ENCODE data around the gene BEND3. TPM values are rescaled to one million over a fixed set of nuclear protein-coding genes. Genes with fewer than 3 reads are reported as not detected.
"Not testable (repeated sequence)": the region's sequence is repeated elsewhere in the genome, so short reads cannot be mapped to it uniquely, and the experiment has no call there.

The BEND3 gene
- total RNA-seq, 1 donor from 2014 or later = 4.2 TPM

GRCh38 chr6:107026965-107027364 is 88.3 kb downstream of the BEND3 start:
- no peaks in the 10 kb centered on the region for H3K27me3 ChIP-seq
- H3K27ac ChIP-seq = no peak overlapping the region
- intact Hi-C loops (cut with DNase I) = loop anchor here (5.0 kb wide), 1 partner anchor 700 kb away; the partner anchor contains the start of gene ATG5
- H3K36me3 ChIP-seq = no peaks in the 10 kb centered on the region
- no peak for DNase-seq (ENCODE audit: low spot score in 2 of 2)
- TF ChIP-seq CTCF (IDR thresholded peaks at IDR 0.05) = no peak
- H3K9me3 ChIP-seq = no peaks in the 10 kb centered on the region
- H3K4me3 ChIP-seq = no peak overlapping the region
- H3K4me1 ChIP-seq = peaks cover 0 to 9% of the 10 kb centered on the region in 2 donors

GRCh38 chr6:107021446-107022185 is 93.7 kb downstream of the BEND3 start:
- no peaks in the 10 kb centered on the region for H3K36me3 ChIP-seq
- no peak for DNase-seq (ENCODE audit: low spot score in 2 of 2)
- no peaks in the 10 kb centered on the region for H3K27me3 ChIP-seq
- no peaks in the 10 kb centered on the region for H3K9me3 ChIP-seq
- H3K27ac ChIP-seq = no peak overlapping the region
- TF ChIP-seq CTCF (IDR thresholded peaks at IDR 0.05) = no peak
- no peak overlapping the region for H3K4me3 ChIP-seq
- no peaks in the 10 kb centered on the region for H3K4me1 ChIP-seq
- intact Hi-C loops (cut with DNase I) = no loop called here

DNA sequence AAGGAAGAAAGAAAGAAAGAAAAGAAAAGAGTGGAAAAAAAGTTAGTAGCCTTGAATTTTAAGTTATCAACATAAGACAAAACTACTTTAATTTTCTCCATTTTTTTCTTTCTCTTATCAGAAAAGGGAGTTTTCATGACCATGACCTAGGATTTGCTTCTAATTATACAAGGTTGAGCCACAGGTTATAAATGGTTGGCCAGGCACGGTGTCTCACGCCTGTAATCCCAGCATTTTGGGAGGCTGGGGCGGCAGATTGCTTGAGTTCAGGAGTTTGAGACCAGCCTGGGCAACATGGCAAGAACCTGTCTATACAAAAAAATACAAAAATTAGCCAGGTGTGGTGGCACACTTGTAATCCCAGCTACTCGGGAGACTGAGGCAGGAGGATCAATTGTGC is 95.1 kb downstream of the BEND3 start:
- DNase-seq (ENCODE audit: low spot score in 2 of 2) = no peak
- no peaks in the 10 kb centered on the region for H3K4me1 ChIP-seq
- H3K27ac ChIP-seq = no peak overlapping the region
- H3K9me3 ChIP-seq = no peaks in the 10 kb centered on the region
- intact Hi-C loops (cut with DNase I) = no loop called here
- no peak for TF ChIP-seq CTCF (IDR thresholded peaks at IDR 0.05)
- no peaks in the 10 kb centered on the region for H3K36me3 ChIP-seq
- H3K4me3 ChIP-seq = no peak overlapping the region
- H3K27me3 ChIP-seq = no peaks in the 10 kb centered on the region

- H3K27me3 ChIP-seq; H3K27ac ChIP-seq; H3K36me3 ChIP-seq; DNase-seq (ENCODE audit: low spot score in 2 of 2); H3K4me1 ChIP-seq; H3K9me3 ChIP-seq; intact Hi-C loops (cut with DNase I); H3K4me3 ChIP-seq: not testable (repeated sequence)
Measured at GRCh38 chr6:107019628-107020027, 95.7 kb downstream of the BEND3 start.

DNA sequence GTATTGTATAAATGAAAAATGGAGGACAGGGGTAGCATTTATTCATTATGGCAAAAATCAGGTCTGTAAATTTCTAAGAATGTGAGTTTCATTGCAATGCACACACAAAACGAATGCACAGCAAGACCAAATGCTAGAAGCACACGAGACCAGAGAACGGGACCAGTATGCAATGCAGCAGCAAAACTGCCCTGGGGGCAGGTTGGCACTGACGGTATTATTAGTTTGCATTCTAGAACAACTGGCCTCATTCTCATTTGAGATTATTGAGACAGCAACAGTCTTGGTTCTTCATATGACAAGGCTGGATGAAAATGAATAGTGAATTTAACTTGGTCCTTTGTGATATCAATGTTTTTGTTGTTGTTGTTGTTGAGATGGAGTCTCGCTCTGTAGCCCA is 96.3 kb downstream of the BEND3 start:
- Histone ChIP-seq H3K27ac (no peak overlapping the region), H3K9me3 (no peaks in the 10 kb centered on the region), H3K4me3 (no peak overlapping the region), H3K27me3 (no peaks in the 10 kb centered on the region), H3K4me1 (no peaks in the 10 kb centered on the region), H3K36me3 (no peaks in the 10 kb centered on the region)
- TF ChIP-seq CTCF (IDR thresholded peaks at IDR 0.05) = no peak
- intact Hi-C loops (cut with DNase I) = no loop called here
- DNase-seq (ENCODE audit: low spot score in 2 of 2) = no peak

Other genes starting within 250 kb of the BEND3 start
- gene CD24, start 140.8 kb downstream of the BEND3 start, total RNA-seq = not detected
- not detected for gene MTRES1, start 87.3 kb downstream of the BEND3 start, total RNA-seq

Data from ascending aorta (tissue), 2 donors.